NB4 (cell line): ENCODE results near the gene OAF.

Source experiments
- DNase-seq: peaks from one replicate; pipeline ENCODE4 v3.0.0; 2010; ENCODE audit warnings: low read depth
- H3K4me3 ChIP-seq: one replicate; pipeline ENCODE4 v1.5.1; 2011; ENCODE audit warnings: mild to moderate bottlenecking, low read depth, low read length, moderate library complexity
- MYC ChIP-seq: IDR thresholded peaks from 2 replicates; pipeline ENCODE4 v1.6.1; 2011; ENCODE audit warnings: low read depth, low read length
- POLR2A ChIP-seq: IDR thresholded peaks from 2 replicates; pipeline ENCODE4 v1.6.1; 2011; ENCODE audit warnings: mild to moderate bottlenecking; ENCODE audit not compliant: insufficient read length; ENCODE audit errors: extremely low read depth
- TF ChIP-seq, protein P1 (sequence below): IDR thresholded peaks from one replicate; pipeline ENCODE4 v1.5.1; 2012; ENCODE audit warnings: low read depth, low read length
- TF ChIP-seq, protein P2 (sequence below): IDR thresholded peaks from 2 replicates; pipeline ENCODE4 v1.6.1; 2011; ENCODE audit warnings: low read depth, low read length

Gene OAF

DNA sequence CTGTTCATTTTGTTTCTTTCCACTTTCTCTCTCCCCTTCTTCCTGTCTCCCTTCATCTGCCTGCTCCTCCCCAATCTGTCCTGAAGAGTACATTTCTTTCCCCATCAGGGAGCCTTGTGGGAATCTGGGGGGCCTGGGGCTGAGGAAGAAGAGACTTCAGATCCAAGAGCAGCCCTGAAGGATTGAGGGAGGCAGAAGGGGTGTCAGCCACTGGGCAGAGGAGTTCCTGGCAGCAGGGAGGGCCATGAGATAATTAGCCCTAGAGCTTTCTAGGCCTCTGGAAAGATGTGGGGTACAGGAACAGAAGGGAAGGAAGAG is 24.4 kb upstream of the OAF start:
- no peak overlapping the region for H3K4me3 ChIP-seq
- TF ChIP-seq, protein P1, sequence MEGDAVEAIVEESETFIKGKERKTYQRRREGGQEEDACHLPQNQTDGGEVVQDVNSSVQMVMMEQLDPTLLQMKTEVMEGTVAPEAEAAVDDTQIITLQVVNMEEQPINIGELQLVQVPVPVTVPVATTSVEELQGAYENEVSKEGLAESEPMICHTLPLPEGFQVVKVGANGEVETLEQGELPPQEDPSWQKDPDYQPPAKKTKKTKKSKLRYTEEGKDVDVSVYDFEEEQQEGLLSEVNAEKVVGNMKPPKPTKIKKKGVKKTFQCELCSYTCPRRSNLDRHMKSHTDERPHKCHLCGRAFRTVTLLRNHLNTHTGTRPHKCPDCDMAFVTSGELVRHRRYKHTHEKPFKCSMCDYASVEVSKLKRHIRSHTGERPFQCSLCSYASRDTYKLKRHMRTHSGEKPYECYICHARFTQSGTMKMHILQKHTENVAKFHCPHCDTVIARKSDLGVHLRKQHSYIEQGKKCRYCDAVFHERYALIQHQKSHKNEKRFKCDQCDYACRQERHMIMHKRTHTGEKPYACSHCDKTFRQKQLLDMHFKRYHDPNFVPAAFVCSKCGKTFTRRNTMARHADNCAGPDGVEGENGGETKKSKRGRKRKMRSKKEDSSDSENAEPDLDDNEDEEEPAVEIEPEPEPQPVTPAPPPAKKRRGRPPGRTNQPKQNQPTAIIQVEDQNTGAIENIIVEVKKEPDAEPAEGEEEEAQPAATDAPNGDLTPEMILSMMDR, result no peak
- TF ChIP-seq, protein P2, sequence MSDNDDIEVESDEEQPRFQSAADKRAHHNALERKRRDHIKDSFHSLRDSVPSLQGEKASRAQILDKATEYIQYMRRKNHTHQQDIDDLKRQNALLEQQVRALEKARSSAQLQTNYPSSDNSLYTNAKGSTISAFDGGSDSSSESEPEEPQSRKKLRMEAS, result no peak
- TF ChIP-seq POLR2A (no peak), MYC (no peak)
- no peak for DNase-seq

DNA sequence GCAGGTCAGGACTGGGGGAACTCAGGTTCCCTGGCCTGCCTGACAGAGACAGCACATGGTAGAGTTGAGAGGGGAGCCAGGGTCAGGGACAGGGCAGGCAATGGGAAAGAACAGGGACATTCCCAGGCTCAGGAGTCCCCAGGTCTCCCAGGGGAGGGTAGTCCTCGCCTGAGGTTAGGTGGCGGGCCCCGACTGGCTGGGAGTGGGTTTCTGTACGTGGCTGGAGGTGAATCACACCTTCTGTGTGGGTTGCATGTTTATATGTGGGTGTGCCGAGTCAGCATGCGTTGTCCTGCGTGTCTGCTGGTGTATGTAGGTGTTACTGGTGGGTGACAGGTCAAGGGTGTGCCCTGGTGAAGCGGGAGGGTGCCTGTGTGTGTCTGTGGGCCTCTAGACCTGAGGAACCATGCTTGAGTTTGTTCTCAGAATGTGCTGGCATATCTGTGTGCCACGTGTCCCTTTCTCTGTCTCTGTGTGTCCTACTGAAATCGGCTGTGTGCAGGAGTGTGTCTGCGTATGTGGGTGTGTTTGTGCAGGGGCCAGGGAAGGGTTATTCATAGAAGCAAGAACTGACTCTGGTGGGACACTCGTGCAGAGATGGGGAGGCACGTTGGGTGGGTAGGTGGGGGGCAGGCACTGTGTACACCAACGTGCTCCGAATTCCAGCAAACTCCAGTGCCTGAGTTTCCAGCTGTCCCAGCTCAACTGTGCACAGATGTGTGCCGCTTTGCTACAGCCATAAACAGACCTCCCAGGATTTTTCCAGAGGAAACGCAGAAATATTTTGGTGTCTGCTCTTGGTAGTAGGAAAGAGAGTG is 23.8 kb upstream of the OAF start:
- no peak overlapping the region for H3K4me3 ChIP-seq
- TF ChIP-seq, protein P1, result no peak
- TF ChIP-seq POLR2A (no peak), MYC (no peak)
- TF ChIP-seq, protein P2, result no peak
- no peak for DNase-seq

DNA sequence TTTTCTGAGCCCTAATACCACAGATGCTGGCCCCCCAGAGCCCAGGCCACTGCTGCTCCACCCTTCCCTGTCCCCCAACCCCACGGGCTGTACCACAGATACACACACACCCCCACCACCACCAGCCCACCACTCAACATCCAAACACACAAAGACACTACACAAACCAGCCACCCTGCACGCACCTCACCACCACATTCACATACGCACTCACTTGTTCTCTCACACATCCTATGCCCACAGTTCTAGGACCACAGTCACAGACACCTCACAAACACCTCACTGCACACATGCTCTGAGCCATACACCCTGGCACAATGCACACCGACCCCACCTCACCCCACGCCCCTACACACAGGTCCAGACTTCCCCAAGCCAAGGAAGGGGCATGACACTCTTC is 22.5 kb upstream of the OAF start:
- DNase-seq, result no peak
- TF ChIP-seq, protein P1, result no peak
- TF ChIP-seq, protein P2, result no peak
- no peak for TF ChIP-seq MYC
- no peak for TF ChIP-seq POLR2A
- H3K4me3 ChIP-seq, result no peak overlapping the region

DNA sequence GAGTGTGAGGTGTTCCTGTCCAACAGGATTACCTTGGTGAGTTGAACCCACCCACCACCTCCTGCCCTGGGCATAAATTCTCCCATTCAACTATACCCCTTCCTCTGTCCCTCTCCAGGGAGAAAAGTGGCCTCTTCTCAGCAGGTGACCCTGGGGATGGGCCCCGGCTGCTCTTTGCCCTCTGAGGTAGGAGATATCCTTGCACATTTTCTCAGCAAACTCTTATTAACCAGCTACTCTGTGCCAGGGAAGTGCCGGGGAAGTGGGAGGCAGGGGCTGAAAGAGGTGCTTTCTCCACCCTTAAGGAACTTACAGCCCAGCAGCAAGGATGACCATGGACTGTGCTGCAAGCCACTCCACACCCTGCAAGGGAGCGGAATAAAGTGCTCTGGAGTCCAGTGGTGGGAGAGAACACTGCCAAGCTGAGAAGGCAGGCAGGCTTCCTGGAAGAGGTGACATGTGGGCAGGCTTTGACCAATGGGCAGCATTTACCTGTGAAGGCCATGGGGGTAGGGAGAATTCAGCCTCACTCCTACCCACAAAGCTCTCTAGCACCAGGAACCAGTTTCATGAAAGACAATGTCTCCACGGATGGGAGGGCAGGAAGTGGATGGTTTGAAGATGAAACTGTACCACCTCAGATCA is 21.9 kb upstream of the OAF start:
- TF ChIP-seq, protein P2, result no peak
- TF ChIP-seq POLR2A (no peak), MYC (no peak)
- TF ChIP-seq, protein P1, result no peak
- DNase-seq, result no peak
- H3K4me3 ChIP-seq, result no peak overlapping the region

DNA sequence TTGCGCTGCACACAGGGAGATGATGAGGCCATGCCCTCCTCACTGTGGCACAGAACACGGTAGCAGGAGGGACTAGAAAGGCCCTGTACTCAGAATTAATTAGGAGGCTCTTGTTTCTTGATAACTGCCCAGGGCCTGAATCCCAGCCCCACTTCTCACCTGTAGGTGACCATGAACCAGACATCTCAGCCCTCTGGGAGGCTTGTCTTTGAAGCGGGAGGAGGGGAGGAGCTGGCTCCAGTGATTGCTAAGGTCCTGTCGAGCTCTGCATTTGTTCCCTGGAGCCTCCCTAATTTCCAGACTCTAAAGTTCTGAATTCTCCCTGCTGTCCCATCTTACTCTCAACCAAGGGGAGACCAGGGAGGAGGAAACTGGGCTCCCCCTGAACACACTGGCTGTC is 19.8 kb upstream of the OAF start:
- no peak for DNase-seq
- no peak overlapping the region for H3K4me3 ChIP-seq
- TF ChIP-seq, protein P2, result no peak
- TF ChIP-seq, protein P1, result no peak
